Prostate gland (tissue), 2 donors: ENCODE data around the gene ICE2.

Source experiments
- CTCF ChIP-seq, 4 experiments: fragments of 200-600 bp in 2 of 4; fragments of 450-650 bp in 2 of 4; sonication (generic) in 2 of 4; IDR thresholded peaks; 1 replicate in 3 of 4; 2 replicates in 1 of 4; pipeline ENCODE4 v1.5.1; 2016 to 2019; ENCODE audit warnings: antibody characterized with exemption in 4 of 4, mild to moderate bottlenecking in 2 of 4, moderate library complexity in 2 of 4
- POLR2AphosphoS5 ChIP-seq: sonication (generic); formaldehyde crosslinking; IDR thresholded peaks from one replicate; pipeline ENCODE4 v1.6.1; 2017; ENCODE audit warnings: antibody characterized with exemption

- TF ChIP-seq CTCF (IDR thresholded peaks at IDR 0.05): no peak
- TF ChIP-seq POLR2AphosphoS5: no peak
These were observed 108.7 kb downstream of the ICE2 start for GRCh38 chr15:60370105-60370868.
